OCI-LY1 (cell line): ENCODE results near the gene TMEM184A.

ENCODE experiments used
- H2AFZ ChIP-seq: fragments of 200-600 bp; sonication (generic), shearing (Covaris generic); 2 replicates; pipeline ENCODE4 v1.6.0; 2014; ENCODE audit warnings: antibody characterized with exemption, mild to moderate bottlenecking, low read length
- H3F3A ChIP-seq: fragments of 200-600 bp; sonication (generic), shearing (Covaris generic); 2 replicates; pipeline ENCODE4 v1.6.0; 2014; ENCODE audit warnings: mild to moderate bottlenecking, antibody characterized with exemption, low read length, moderate library complexity; ENCODE audit not compliant: insufficient read depth
- H3K27ac ChIP-seq: fragments of 200-600 bp; sonication (generic); 2 replicates; pipeline ENCODE4 v1.5.1; 2014; ENCODE audit warnings: low read length, mixed run types, mild to moderate bottlenecking, low read depth; ENCODE audit not compliant: poor library complexity, severe bottlenecking
- H3K27me3 ChIP-seq: fragments of 200-600 bp; sonication (generic); 2 replicates; pipeline ENCODE4 v1.6.0; 2014; ENCODE audit warnings: antibody characterized with exemption, mild to moderate bottlenecking, low read length, moderate library complexity; ENCODE audit not compliant: insufficient read depth
- H3K36me3 ChIP-seq: fragments of 200-600 bp; sonication (generic); 2 replicates; pipeline ENCODE4 v1.6.1; 2014; ENCODE audit warnings: mild to moderate bottlenecking, antibody characterized with exemption, low read length, moderate library complexity, mixed read lengths; ENCODE audit not compliant: insufficient read depth
- H3K4me1 ChIP-seq: fragments of 200-600 bp; sonication (generic); 2 replicates; pipeline ENCODE4 v1.5.1; 2014; ENCODE audit warnings: mild to moderate bottlenecking, low read length, moderate library complexity; ENCODE audit not compliant: insufficient read depth, severe bottlenecking
- H3K4me2 ChIP-seq: fragments of 200-600 bp; sonication (generic), shearing (Covaris generic); 2 replicates; pipeline ENCODE4 v1.6.1; 2014; ENCODE audit warnings: low read length
- H3K4me3 ChIP-seq: fragments of 200-600 bp; sonication (generic); 2 replicates; pipeline ENCODE4 v1.5.1; 2014; ENCODE audit warnings: low read length, low read depth, mild to moderate bottlenecking, mixed read lengths; ENCODE audit not compliant: poor library complexity, severe bottlenecking
- H3K79me2 ChIP-seq: fragments of 200-600 bp; shearing (Covaris generic); 2 replicates; pipeline ENCODE4 v1.6.1; 2016; ENCODE audit warnings: mixed run types, low read length, mixed read lengths; ENCODE audit not compliant: insufficient read depth
- H3K9ac ChIP-seq: fragments of 200-600 bp; sonication (generic), shearing (Covaris generic); 2 replicates; pipeline ENCODE4 v1.6.1; 2014; ENCODE audit warnings: mild to moderate bottlenecking, low read length, mixed read lengths
- H3K9me2 ChIP-seq: fragments of 200-600 bp; sonication (generic), shearing (Covaris generic); 2 replicates; pipeline ENCODE4 v1.6.1; 2014; ENCODE audit warnings: low read depth, mild to moderate bottlenecking, low read length, mixed read lengths
- H3K9me3 ChIP-seq: fragments of 200-600 bp; shearing (Covaris generic); 2 replicates; pipeline ENCODE4 v1.6.1; 2014; ENCODE audit warnings: low read length, mixed read lengths
- H4K20me1 ChIP-seq: fragments of 200-600 bp; sonication (generic), shearing (Covaris generic); 2 replicates; pipeline ENCODE4 v1.6.0; 2016; ENCODE audit warnings: mild to moderate bottlenecking, low read length; ENCODE audit not compliant: insufficient read depth
- CTCF ChIP-seq: fragments of 200-600 bp; sonication (generic), shearing (Covaris generic); IDR thresholded peaks from 2 replicates; pipeline ENCODE4 v1.5.1; 2017; ENCODE audit warnings: mild to moderate bottlenecking, antibody characterized with exemption, low read length, moderate library complexity, mixed read lengths
- EZH2 ChIP-seq: fragments of 200-600 bp; sonication (generic), shearing (Covaris generic); IDR thresholded peaks from 2 replicates; pipeline ENCODE4 v1.8.0; 2017; ENCODE audit warnings: borderline replicate concordance, mixed run types, mild to moderate bottlenecking, antibody characterized with exemption, low read length, moderate library complexity, mixed read lengths

The TMEM184A gene

GRCh38 chr7:1494447-1494846 is 61.6 kb downstream of the TMEM184A start:
- H3K36me3 ChIP-seq, result peaks cover 88% of the 10 kb centered on the region
- no peaks in the 10 kb centered on the region for H3K9me3 ChIP-seq
- H3F3A ChIP-seq, result no peaks in the 10 kb centered on the region
- no peaks in the 10 kb centered on the region for H3K27me3 ChIP-seq
- no peak overlapping the region for H3K4me3 ChIP-seq
- no peaks in the 10 kb centered on the region for H4K20me1 ChIP-seq
- no peaks in the 10 kb centered on the region for H3K4me1 ChIP-seq
- no peak overlapping the region for H3K4me2 ChIP-seq
- no peak overlapping the region for H3K9ac ChIP-seq
- no peaks in the 10 kb centered on the region for H3K79me2 ChIP-seq
- TF ChIP-seq EZH2, result no peak
- no peak for TF ChIP-seq CTCF
- no peak overlapping the region for H3K27ac ChIP-seq
- H2AFZ ChIP-seq, result no peak overlapping the region
- no peaks in the 10 kb centered on the region for H3K9me2 ChIP-seq

GRCh38 chr7:1493571-1493970 is 62.4 kb downstream of the TMEM184A start:
- no peaks in the 10 kb centered on the region for H3K79me2 ChIP-seq
- H3K4me2 ChIP-seq, result no peak overlapping the region
- H3K27me3 ChIP-seq, result no peaks in the 10 kb centered on the region
- no peaks in the 10 kb centered on the region for H3K9me2 ChIP-seq
- H3K4me3 ChIP-seq, result no peak overlapping the region
- TF ChIP-seq CTCF (no peak), EZH2 (no peak)
- no peaks in the 10 kb centered on the region for H4K20me1 ChIP-seq
- no peaks in the 10 kb centered on the region for H3K9me3 ChIP-seq
- peaks cover 93% of the 10 kb centered on the region for H3K36me3 ChIP-seq
- H3K27ac ChIP-seq, result no peak overlapping the region
- no peaks in the 10 kb centered on the region for H3K4me1 ChIP-seq
- H3F3A ChIP-seq, result no peaks in the 10 kb centered on the region
- no peak overlapping the region for H2AFZ ChIP-seq
- H3K9ac ChIP-seq, result no peak overlapping the region

GRCh38 chr7:1493129-1493528 is 62.9 kb downstream of the TMEM184A start:
- no peak overlapping the region for H3K9ac ChIP-seq
- H3K36me3 ChIP-seq, result peaks cover 91% of the 10 kb centered on the region
- H3K79me2 ChIP-seq, result no peaks in the 10 kb centered on the region
- H2AFZ ChIP-seq, result no peak overlapping the region
- H3K27ac ChIP-seq, result no peak overlapping the region
- no peaks in the 10 kb centered on the region for H4K20me1 ChIP-seq
- TF ChIP-seq EZH2, result no peak
- no peak for TF ChIP-seq CTCF
- no peaks in the 10 kb centered on the region for H3K9me3 ChIP-seq
- H3K4me1 ChIP-seq, result no peaks in the 10 kb centered on the region
- no peak overlapping the region for H3K4me2 ChIP-seq
- H3F3A ChIP-seq, result no peaks in the 10 kb centered on the region
- no peaks in the 10 kb centered on the region for H3K9me2 ChIP-seq
- H3K4me3 ChIP-seq, result no peak overlapping the region
- no peaks in the 10 kb centered on the region for H3K27me3 ChIP-seq
